K562 (cell line): ENCODE data around the gene EMC10. TPM values are rescaled to one million over a fixed set of nuclear protein-coding genes. Genes with fewer than 3 reads are reported as not detected.

Experiments
- ARNT ChIP-seq, 2 experiments: fragments of 450-650 bp; IDR thresholded peaks; 2 replicates each; pipeline ENCODE4 v1.6.1; 2016; ENCODE audit warnings: mild to moderate bottlenecking in 1 of 2
- CHAMP1 ChIP-seq: fragments of 450-650 bp; IDR thresholded peaks from 2 replicates; pipeline ENCODE4 v1.6.1; 2016; ENCODE audit warnings: mild to moderate bottlenecking
- CTBP1 ChIP-seq: fragments of 450-650 bp; IDR thresholded peaks from 2 replicates; pipeline ENCODE4 v1.6.1; 2016; ENCODE audit warnings: borderline replicate concordance
- DNMT1 ChIP-seq: fragments of 450-650 bp; IDR thresholded peaks from 2 replicates; pipeline ENCODE4 v1.6.1; 2016; ENCODE audit warnings: antibody characterized with exemption, mild to moderate bottlenecking
- HINFP ChIP-seq: fragments of 450-650 bp; conservative IDR thresholded peaks from 2 replicates; pipeline ENCODE4 v1.6.1; 2016; ENCODE audit warnings: missing genetic modification characterization, low read depth, mild to moderate bottlenecking, control low read depth, missing compliant biosample characterization
- NCOR1 ChIP-seq: fragments of 450-650 bp; IDR thresholded peaks from 2 replicates; pipeline ENCODE4 v1.6.1; 2016; ENCODE audit warnings: mild to moderate bottlenecking, moderate library complexity
- POLR3G ChIP-seq: IDR thresholded peaks from 2 replicates; pipeline ENCODE4 v1.6.1; 2011; ENCODE audit not compliant: insufficient read length, insufficient replicate concordance; ENCODE audit errors: extremely low read depth
- TARDBP ChIP-seq: fragments of 450-650 bp; IDR thresholded peaks from 2 replicates; pipeline ENCODE4 v1.6.1; 2016
- TCF7L2 ChIP-seq: fragments of 150-350 bp; IDR thresholded peaks from 2 replicates; pipeline ENCODE4 v1.6.1; 2016; ENCODE audit warnings: low read depth, mild to moderate bottlenecking, low read length, moderate library complexity
- THAP7 ChIP-seq: fragments of 250-450 bp; sonication (Bioruptor Pico); IDR thresholded peaks from 2 replicates; pipeline ENCODE4 v1.5.0; 2021
- ZBTB7A ChIP-seq: IDR thresholded peaks from 2 replicates; pipeline ENCODE4 v1.6.1; 2011; ENCODE audit warnings: low read depth, mild to moderate bottlenecking, low read length, moderate library complexity, borderline replicate concordance; ENCODE audit not compliant: control insufficient read depth
- ZNF140 ChIP-seq: fragments of 250-450 bp; sonication (Bioruptor Pico); IDR thresholded peaks from 2 replicates; pipeline ENCODE4 v1.8.0; 2021; ENCODE audit warnings: moderate library complexity, mild to moderate bottlenecking, inconsistent platforms
- ZNF146 ChIP-seq: IDR thresholded peaks from one replicate; pipeline ENCODE4 v1.6.1; 2018; ENCODE audit warnings: missing compliant biosample characterization; ENCODE audit not compliant: unreplicated experiment
- ZNF41 ChIP-seq: fragments of 250-450 bp; sonication (Bioruptor Pico); conservative IDR thresholded peaks from 2 replicates; pipeline ENCODE4 v1.4.0; 2020; ENCODE audit warnings: mild to moderate bottlenecking
- ZNF592 ChIP-seq: fragments of 450-650 bp; IDR thresholded peaks from 2 replicates; pipeline ENCODE4 v1.6.1; 2017; ENCODE audit warnings: antibody characterized with exemption, mild to moderate bottlenecking
- ZNF707 ChIP-seq: fragments of 250-450 bp; sonication (Bioruptor Pico); conservative IDR thresholded peaks from 2 replicates; pipeline ENCODE4 v1.8.0; 2022; ENCODE audit warnings: inconsistent platforms, mild to moderate bottlenecking, moderate library complexity
- polyA plus RNA-seq, 8 experiments: library from polyadenylated mRNA; depleted of rRNA in 4 of 8; stranded (reverse) in 5 of 8; unstranded in 3 of 8; fragments of >200 nt; fragmentation: Nextera tagmentation in 2 of 8; fragmentation: Illumina TruSeq in 1 of 8; extraction: Ambion mirVana in 2 of 8; extraction: Trizol in 1 of 8; gene quantifications; 2 replicates each; pipeline versions ENCODE4 v1.2.1 to v1.2.3, GENCODE V29; 2011 to 2014; ENCODE audit warnings: inconsistent platforms in 1 of 8, missing spikeins in 1 of 8
- total RNA-seq, 7 experiments: library from RNA; depleted of rRNA in 6 of 7; stranded (reverse); fragments of >200 nt in 6 of 7; fragmentation: Illumina TruSeq in 2 of 7; extraction: Trizol in 2 of 7; gene quantifications; 2 replicates each; pipeline versions ENCODE4 v1.2.1 to v1.2.3, GENCODE V29; 2011 to 2021; ENCODE audit warnings: low replicate concordance in 1 of 7
- TF ChIP-seq, protein P1 (sequence below), 3 experiments: fragments of 200-800 bp in 1 of 3; sonication (Bioruptor generic) in 1 of 3; sonication (generic) in 1 of 3; formaldehyde crosslinking in 1 of 3; IDR thresholded peaks; 2 replicates each; pipeline versions ENCODE4 v1.6.1 to v1.8.0; 2016 to 2022; ENCODE audit warnings: mild to moderate bottlenecking in 2 of 3, missing compliant biosample characterization in 2 of 3, missing genetic modification characterization in 2 of 3, missing genetic modification reagents in 1 of 3

The EMC10 gene
- total and polyA plus RNA-seq, 9 of the 15 experiments (the other 6 are each of a cell fraction or from before 2014, with no cell fraction given) = 1.4 to 46.0 (median 13.1) TPM

DNA sequence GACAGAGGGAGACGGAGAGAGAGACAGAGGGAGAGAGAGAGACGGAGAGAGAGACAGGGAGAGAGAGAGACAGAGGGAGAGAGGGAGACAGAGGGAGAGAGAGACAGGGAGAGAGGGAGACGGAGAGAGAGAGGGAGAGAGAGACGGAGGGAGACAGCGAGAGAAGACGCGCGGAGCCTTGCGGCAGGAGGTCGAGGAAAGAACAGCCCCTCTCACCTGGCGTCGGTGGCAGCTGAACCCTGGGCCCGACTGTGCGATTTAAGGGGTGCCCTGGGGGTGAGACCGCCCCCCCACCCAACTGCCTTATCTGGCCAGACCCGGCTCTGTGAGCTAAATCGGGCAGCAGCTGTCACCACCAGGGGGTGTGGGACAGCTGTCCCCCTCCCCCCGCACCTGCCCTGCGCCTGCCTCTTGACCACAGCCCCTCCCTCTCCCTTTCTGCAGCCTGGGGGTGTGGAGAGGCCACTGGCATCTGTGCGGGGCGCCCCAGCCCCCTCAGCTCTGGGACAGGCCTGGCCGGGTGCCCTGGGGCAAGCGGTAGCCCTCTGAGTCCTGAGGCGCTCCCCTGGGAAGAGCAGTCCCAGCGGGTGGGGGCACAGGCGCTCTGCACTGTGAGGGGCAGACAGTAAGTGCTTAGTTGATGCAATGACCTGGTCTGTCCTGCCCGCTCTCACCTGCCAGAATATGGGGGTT, 23.9 kb downstream of the EMC10 start (continued):
- TF ChIP-seq HINFP (tag) = no peak
- TF ChIP-seq CTBP1 = peak; percentile 64; the same call in 1 of the 2 replicates
- TF ChIP-seq CHAMP1 = no peak
- no peak for TF ChIP-seq ZNF146
- peak; percentile 88; the same call in 1 of the 2 replicates for TF ChIP-seq TARDBP
- no peak for TF ChIP-seq POLR3G
- TF ChIP-seq, protein P1, sequence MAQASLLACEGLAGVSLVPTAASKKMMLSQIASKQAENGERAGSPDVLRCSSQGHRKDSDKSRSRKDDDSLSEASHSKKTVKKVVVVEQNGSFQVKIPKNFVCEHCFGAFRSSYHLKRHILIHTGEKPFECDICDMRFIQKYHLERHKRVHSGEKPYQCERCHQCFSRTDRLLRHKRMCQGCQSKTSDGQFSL (CRISPR knock-in tag; IDR thresholded peaks at IDR 0.05) = peak; percentile 99
- TF ChIP-seq, protein P1 (tag; IDR thresholded peaks at IDR 0.05) = peak in 1 of 2 experiments; percentile 86; a peak in 2 of 4 replicates
- peak; percentile 94 for TF ChIP-seq ZBTB7A
- peak; percentile 70 for TF ChIP-seq NCOR1
- TF ChIP-seq ZNF592 = no peak
- TF ChIP-seq ZNF140 = no peak
- TF ChIP-seq DNMT1 = no peak
- TF ChIP-seq ZNF41 (CRISPR knock-in tag) = no peak
- no peak for TF ChIP-seq TCF7L2
- no peak for TF ChIP-seq ARNT (IDR thresholded peaks at IDR 0.05)
- no peak for TF ChIP-seq ZNF707 (CRISPR knock-in tag)
- TF ChIP-seq THAP7 = no peak
